Skeletal muscle satellite cell (primary cell): ENCODE data around the gene KNL1.

Source experiments
- H3K27me3 ChIP-seq: 2 replicates; pipeline ENCODE4 v1.7.0; 2013; ENCODE audit warnings: low read length; ENCODE audit not compliant: control insufficient read depth, insufficient read depth
- H3K36me3 ChIP-seq: 2 replicates; pipeline ENCODE4 v1.7.0; 2013; ENCODE audit warnings: mild to moderate bottlenecking, control low read depth, low read length; ENCODE audit not compliant: insufficient read depth
- H3K4me1 ChIP-seq: 2 replicates; pipeline ENCODE4 v1.7.0; 2013; ENCODE audit warnings: low read length; ENCODE audit not compliant: control insufficient read depth, insufficient read depth
- H3K4me2 ChIP-seq: 2 replicates; pipeline ENCODE4 v1.7.0; 2013; ENCODE audit warnings: mild to moderate bottlenecking, low read length
- H3K4me3 ChIP-seq: 2 replicates; pipeline ENCODE4 v1.7.0; 2013; ENCODE audit warnings: low read length
- H3K9ac ChIP-seq: 2 replicates; pipeline ENCODE4 v1.7.0; 2013; ENCODE audit warnings: mild to moderate bottlenecking, low read depth, low read length, moderate library complexity
- H3K9me3 ChIP-seq: replicated peaks from 2 replicates; pipeline ENCODE4 v1.7.0; 2013; ENCODE audit warnings: mild to moderate bottlenecking, control low read depth, low read length

Gene KNL1

DNA sequence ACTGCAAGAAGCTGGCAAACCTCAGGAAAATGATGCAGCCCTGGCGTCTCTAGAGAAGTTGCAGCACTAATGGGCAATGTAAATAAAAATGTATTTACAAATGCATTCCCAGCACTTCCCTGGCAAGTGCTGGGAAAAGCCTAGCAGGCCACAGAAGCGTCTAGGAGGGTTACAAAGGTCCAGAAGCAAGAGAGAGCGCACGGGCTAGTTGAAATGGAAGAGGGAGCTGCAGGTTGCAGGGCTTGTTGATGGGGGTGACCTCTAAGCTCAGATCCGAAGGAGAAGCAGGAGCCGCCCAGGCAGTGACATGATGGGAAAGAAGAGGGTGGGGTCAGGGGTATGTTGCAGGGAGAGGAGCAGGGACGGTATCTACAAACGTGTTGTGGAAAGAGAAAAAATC is 2.7 kb upstream of the KNL1 start:
- Histone ChIP-seq H3K4me3 (no peak overlapping the region), H3K9ac (no peak overlapping the region), H3K27me3 (no peaks in the 10 kb centered on the region), H3K36me3 (no peaks in the 10 kb centered on the region), H3K4me1 (no peaks in the 10 kb centered on the region), H3K4me2 (no peak overlapping the region), H3K9me3 (no peaks in the 10 kb centered on the region)

DNA sequence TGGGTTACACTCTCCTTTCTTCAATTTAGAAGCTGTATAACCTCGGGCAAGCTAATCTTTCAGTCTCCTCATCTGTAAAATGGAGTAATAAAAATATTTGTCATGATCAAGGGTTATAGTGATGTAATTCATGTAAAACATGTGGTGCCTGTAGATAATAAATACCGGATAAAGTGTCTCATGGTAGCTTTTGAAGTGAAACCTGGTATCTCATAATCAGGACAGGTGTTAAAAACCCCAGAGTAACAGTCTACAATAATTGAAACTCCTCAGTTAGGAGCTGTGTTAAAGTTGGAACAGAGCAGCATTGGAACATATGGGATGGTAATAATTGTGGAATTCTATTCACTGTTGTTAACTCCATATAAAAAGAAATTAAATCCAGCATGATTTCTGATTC is 884 bp upstream of the KNL1 start:
- H3K36me3 ChIP-seq: no peaks in the 10 kb centered on the region
- no peaks in the 10 kb centered on the region for H3K4me1 ChIP-seq
- no peaks in the 10 kb centered on the region for H3K9me3 ChIP-seq
- H3K4me3 ChIP-seq: no peak overlapping the region
- peak overlapping the region; percentile 14 for H3K4me2 ChIP-seq
- H3K9ac ChIP-seq: no peak overlapping the region
- no peaks in the 10 kb centered on the region for H3K27me3 ChIP-seq

DNA sequence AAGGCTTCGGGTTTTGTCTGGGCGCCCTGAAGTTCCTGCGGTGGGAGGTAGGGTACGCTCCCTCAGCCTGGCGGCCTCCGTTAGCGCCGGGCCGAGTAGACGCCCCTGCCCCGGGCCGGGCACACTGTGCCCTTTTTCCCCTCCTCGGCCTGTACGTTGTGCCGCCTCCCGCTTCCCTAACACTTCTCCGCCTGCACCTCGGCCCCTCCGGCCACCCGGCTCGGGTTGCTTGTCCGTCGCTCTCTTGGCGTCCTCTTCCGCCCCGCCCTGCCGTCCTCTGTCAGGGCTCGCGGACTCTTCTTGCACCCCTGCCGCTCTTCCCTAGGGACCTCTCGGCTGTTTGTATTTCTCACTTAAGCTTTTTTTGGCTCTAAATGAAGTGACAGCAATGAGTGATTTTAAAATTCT is 384 bp downstream of the KNL1 start:
- H3K4me1 ChIP-seq: no peaks in the 10 kb centered on the region
- no peaks in the 10 kb centered on the region for H3K36me3 ChIP-seq
- H3K4me3 ChIP-seq: peak overlapping the region; percentile 90
- no peaks in the 10 kb centered on the region for H3K27me3 ChIP-seq
- peak overlapping the region; percentile 83 for H3K4me2 ChIP-seq
- H3K9me3 ChIP-seq: no peaks in the 10 kb centered on the region
- H3K9ac ChIP-seq: peak overlapping the region; percentile 94

DNA sequence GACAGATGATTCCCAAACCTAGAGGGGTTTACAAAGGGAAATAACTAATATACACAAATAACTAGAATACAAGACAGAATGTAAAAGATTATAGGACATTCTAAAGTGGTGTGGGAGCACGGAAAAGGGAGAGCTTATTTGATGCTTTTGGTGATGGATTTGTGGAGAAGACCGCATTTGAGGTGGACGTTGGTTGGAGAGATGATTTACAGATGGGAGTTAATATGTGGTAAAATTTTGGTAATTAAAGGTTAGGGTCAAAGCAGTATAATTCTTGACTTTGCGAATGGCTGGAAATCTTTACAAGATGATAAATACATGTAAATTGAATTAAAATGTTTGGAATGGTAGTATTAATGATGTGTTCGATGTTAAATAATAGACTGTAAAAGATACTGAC is 1.2 kb downstream of the KNL1 start:
- Histone ChIP-seq H3K9me3 (no peaks in the 10 kb centered on the region), H3K4me1 (no peaks in the 10 kb centered on the region), H3K9ac (peak overlapping the region; percentile 94), H3K4me2 (peak overlapping the region; percentile 83), H3K27me3 (no peaks in the 10 kb centered on the region), H3K36me3 (no peaks in the 10 kb centered on the region), H3K4me3 (peak overlapping the region; percentile 90)

DNA sequence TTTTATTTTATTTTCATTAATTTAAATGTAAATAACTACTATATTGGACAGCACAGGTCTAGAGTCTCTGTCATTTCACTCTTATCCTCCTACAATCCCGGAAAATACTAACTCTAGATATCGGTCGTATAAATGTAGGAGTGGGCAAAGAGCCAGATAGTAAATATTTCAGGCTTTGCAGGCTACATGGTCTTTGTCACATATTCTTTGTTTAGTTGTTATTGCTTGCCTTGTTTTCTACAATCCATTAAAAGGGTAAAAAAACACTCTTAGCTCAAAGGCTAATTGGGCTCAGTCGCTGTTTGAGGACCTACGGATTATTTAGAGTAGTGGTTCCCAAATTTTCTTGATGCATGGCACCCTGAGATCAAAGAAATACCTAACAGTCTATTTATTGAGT is 1.7 kb downstream of the KNL1 start:
- no peaks in the 10 kb centered on the region for H3K9me3 ChIP-seq
- H3K4me1 ChIP-seq: no peaks in the 10 kb centered on the region
- H3K27me3 ChIP-seq: no peaks in the 10 kb centered on the region
- peak overlapping the region; percentile 90 for H3K4me3 ChIP-seq
- no peaks in the 10 kb centered on the region for H3K36me3 ChIP-seq
- H3K4me2 ChIP-seq: peak overlapping the region; percentile 83
- H3K9ac ChIP-seq: no peak overlapping the region

DNA sequence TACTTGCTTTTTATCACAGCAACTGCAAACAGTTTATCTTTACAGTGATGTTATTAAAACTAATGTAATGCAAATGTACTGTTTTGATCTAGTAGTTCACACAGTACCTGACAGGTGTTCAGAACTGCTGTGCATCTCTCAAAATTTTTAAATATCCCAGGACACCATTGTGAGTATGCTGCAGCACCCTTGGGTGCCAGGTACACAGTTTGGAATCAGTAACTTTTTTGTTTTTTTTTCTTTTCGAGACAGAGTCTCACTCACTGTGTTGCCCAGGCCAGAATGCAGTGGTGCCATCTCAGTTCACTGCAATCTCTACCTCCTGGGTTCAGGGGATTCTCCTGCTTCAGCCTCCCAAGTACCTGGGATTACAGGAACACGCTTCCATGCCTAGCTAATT is 3.0 kb downstream of the KNL1 start:
- H3K9me3 ChIP-seq: no peaks in the 10 kb centered on the region
- no peaks in the 10 kb centered on the region for H3K36me3 ChIP-seq
- H3K4me2 ChIP-seq: no peak overlapping the region
- no peak overlapping the region for H3K9ac ChIP-seq
- H3K4me3 ChIP-seq: no peak overlapping the region
- no peaks in the 10 kb centered on the region for H3K4me1 ChIP-seq
- H3K27me3 ChIP-seq: no peaks in the 10 kb centered on the region

DNA sequence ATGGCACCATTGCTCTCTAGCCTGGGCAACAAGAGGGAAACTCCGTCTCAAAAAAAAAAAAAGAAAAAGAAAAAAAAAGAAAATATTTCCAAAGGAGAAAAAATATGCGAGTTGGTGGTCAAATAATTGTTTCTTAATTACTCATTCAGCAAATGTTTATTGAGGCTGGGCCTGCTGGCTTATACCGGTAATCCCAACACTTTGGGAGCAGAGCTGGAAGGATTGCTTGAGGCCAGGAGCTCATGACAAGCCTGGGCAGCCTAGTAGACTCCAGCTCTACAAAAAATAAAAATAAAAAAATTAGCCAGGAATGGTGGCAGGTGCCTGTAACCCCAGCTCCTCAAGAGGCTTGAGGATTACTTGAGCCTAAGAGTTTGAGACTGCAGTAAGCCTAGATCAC is 4.1 kb downstream of the KNL1 start:
- H3K9ac ChIP-seq: no peak overlapping the region
- H3K27me3 ChIP-seq: no peaks in the 10 kb centered on the region
- no peak overlapping the region for H3K4me2 ChIP-seq
- H3K9me3 ChIP-seq: no peaks in the 10 kb centered on the region
- no peak overlapping the region for H3K4me3 ChIP-seq
- H3K4me1 ChIP-seq: no peaks in the 10 kb centered on the region
- no peaks in the 10 kb centered on the region for H3K36me3 ChIP-seq

DNA sequence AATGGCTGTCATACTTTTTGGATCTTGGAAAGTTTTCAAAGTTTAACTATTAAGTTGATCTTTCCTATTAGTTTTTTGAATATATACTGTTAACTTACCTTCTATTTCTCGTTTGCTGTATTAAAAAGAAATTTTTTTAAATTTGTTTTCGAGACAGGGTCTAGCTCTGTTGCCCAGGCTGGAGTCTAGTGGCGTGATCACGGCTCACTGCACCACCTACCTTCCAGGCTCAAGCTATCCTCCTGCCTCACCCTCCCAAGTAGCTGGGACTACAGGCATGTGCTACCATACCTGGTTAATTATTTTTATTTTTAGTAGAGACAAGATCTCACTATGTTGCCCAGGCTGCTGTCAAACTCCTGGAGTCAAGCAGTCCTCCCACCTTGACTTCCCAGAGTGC is 4.6 kb downstream of the KNL1 start:
- H3K4me2 ChIP-seq: no peak overlapping the region
- no peak overlapping the region for H3K4me3 ChIP-seq
- no peak overlapping the region for H3K9ac ChIP-seq
- H3K36me3 ChIP-seq: no peaks in the 10 kb centered on the region
- H3K27me3 ChIP-seq: no peaks in the 10 kb centered on the region
- no peaks in the 10 kb centered on the region for H3K4me1 ChIP-seq
- no peaks in the 10 kb centered on the region for H3K9me3 ChIP-seq

DNA sequence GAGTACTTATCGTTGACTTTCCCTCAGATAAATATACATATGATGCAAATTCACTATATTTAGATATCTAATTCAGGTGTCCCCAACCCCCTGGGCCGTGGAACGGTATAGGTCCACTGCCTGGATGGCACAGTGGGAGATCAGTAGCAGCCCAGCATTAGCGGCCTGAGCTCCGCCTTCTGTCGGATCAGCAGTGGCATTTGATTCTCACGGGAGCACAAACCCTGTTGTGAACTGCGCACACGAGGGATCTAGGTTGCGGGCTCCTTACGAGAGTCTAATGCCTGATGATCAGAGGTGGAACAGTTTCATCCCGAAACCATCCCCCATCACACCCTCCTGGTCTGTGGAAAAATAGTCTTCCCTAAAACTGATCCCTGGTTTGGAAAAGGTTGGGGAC is 6.9 kb downstream of the KNL1 start:
- H3K4me1 ChIP-seq: no peaks in the 10 kb centered on the region
- no peaks in the 10 kb centered on the region for H3K9me3 ChIP-seq
- no peak overlapping the region for H3K9ac ChIP-seq
- H3K27me3 ChIP-seq: no peaks in the 10 kb centered on the region
- no peaks in the 10 kb centered on the region for H3K36me3 ChIP-seq
- no peak overlapping the region for H3K4me2 ChIP-seq
- no peak overlapping the region for H3K4me3 ChIP-seq

DNA sequence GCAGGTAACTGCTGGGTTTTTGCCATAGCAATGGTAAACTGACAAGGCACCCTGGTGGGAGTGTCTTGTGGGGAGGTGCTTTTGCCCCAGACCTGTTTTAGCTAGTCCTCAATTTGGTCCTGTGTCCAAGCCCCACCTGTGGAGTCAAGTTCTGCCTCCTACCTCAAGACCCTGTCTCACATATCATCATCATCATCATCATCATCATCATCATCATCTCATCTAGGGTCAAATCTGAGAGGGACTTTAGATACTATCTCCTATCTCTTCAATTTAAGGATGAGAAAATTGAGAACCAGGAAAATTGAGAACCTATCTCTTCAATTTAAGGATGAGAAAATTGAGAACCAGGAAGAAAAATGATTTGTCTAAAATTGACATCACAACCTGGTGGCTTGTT is 9.9 kb downstream of the KNL1 start:
- H3K9ac ChIP-seq: no peak overlapping the region
- H3K27me3 ChIP-seq: no peaks in the 10 kb centered on the region
- no peaks in the 10 kb centered on the region for H3K4me1 ChIP-seq

DNA sequence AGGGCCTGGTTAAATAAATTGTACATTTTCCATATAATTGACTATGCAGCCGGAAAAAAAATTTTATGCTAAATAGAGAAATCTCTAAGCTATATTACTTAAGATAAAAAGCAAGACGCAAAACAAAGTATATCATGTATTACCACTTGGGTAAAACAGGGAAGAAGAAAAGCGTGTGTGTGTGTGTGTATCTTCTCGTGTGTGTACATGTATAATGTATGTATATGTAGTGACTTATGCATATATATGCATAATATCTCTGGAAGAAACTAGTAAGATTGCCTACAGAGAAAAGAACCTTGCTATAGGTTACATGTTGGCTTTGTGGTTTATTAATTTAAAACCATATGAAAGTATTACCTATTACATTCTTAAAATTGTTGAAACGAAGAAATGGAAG is 19.0 kb downstream of the KNL1 start:
- H3K4me3 ChIP-seq: no peak overlapping the region
- no peaks in the 10 kb centered on the region for H3K4me1 ChIP-seq
- no peaks in the 10 kb centered on the region for H3K9me3 ChIP-seq
- H3K27me3 ChIP-seq: no peaks in the 10 kb centered on the region
- peaks cover 3% of the 10 kb centered on the region for H3K36me3 ChIP-seq
- no peak overlapping the region for H3K9ac ChIP-seq
- H3K4me2 ChIP-seq: no peak overlapping the region

More for the DNA sequence above, 9.9 kb downstream of the KNL1 start:
- H3K36me3 ChIP-seq: peaks cover 3% of the 10 kb centered on the region
- no peak overlapping the region for H3K4me3 ChIP-seq
- H3K4me2 ChIP-seq: no peak overlapping the region
- H3K9me3 ChIP-seq: no peaks in the 10 kb centered on the region

DNA sequence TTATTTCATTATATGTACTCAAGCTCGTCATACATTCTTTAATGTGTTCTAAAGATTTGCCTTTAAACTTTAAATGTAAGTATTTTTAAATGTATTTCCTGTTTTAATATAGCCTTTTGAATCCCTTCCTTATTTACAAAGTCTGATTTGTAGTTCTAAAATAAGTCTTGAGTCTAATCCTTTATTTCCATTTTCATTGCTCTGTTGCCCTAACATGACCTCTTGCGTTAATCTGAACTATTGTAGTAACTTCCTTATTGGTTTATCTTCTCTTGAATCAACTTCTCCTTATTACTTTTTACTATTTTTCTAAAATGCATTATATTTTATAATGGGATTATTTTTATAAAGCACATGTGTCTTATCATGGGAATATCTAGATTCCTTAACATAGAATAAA is 24.0 kb downstream of the KNL1 start:
- H3K36me3 ChIP-seq: peaks cover 17% of the 10 kb centered on the region
- H3K9ac ChIP-seq: no peak overlapping the region
- H3K4me1 ChIP-seq: no peaks in the 10 kb centered on the region
- H3K27me3 ChIP-seq: no peaks in the 10 kb centered on the region
- H3K4me3 ChIP-seq: no peak overlapping the region
- no peak overlapping the region for H3K4me2 ChIP-seq
- H3K9me3 ChIP-seq: no peaks in the 10 kb centered on the region
